ENCODE data around the gene NEBL.

DNA sequence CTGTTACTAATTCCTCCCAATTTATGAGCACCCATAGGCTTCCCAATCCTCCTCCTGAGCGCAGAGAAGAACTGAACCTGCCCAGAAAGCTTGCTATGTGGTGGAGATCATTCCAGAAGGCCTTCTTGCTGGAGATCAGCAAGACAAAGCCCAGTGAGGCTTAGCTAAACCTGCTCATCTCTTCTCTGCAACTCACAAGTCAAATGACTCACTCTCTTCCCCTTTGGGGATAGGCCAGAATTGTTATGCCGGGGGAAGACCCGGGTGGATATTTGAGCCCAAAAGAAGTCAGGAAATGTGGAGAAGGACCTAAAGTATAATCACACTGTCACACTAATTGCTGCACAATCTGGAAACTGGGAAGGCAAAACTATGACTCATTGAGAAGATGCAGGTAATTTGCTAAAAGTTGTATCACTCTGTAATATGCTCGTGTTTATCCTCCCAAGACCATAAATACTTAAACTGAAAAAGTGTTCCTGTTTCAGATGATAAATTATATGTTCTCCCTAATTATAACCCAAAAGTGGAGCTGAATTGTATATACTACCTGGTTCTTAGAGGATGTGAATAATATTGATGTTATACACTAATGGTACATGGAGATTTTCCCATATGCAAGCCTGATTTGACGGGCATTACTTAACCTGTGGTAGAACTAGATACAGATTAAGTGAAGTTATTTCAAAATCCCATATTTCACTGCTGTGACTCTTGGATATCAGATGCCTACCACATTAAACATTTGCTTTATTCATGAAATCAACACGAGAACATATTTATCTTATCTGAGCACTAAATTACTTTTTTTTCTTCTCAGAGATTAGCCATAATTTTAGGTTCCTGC lies 6.4 kb downstream of the NEBL start:
- TF ChIP-seq CTCF (IDR thresholded peaks at IDR 0.05), result no peak
- no peak for TF ChIP-seq ZFX (IDR thresholded peaks at IDR 0.05; ENCODE audit: borderline replicate concordance)
